Hepatic stellate cell (primary cell): ENCODE measurements around the gene APPL2.
"Not testable (repeated sequence)": the region's sequence is repeated elsewhere in the genome, so short reads cannot be mapped to it uniquely, and the experiment has no call there.

Experiments used
- DNase-seq: peaks from one replicate; pipeline ENCODE4 v3.0.0; 2011; ENCODE audit warnings: low spot score

Gene APPL2

GRCh38 chr12:105256921-105257320, 20.9 kb upstream of the APPL2 start:
- DNase-seq = peak; percentile 37

- DNase-seq = not testable (repeated sequence)
Observed at GRCh38 chr12:105256431-105256830, 20.5 kb upstream of the APPL2 start.

- DNase-seq = no peak
Observed at GRCh38 chr12:105256011-105256410, 20.0 kb upstream of the APPL2 start.

- peak; percentile 62 for DNase-seq
Observed at GRCh38 chr12:105253866-105254513, 18.0 kb upstream of the APPL2 start.

- DNase-seq = no peak
Observed at GRCh38 chr12:105252901-105253300, 16.9 kb upstream of the APPL2 start.

- not testable (repeated sequence) for DNase-seq
Observed at GRCh38 chr12:105245776-105246427, 9.9 kb upstream of the APPL2 start.

GRCh38 chr12:105245291-105245690, 9.3 kb upstream of the APPL2 start:
- DNase-seq = no peak

- no peak for DNase-seq
Observed at GRCh38 chr12:105240228-105240627, 4.3 kb upstream of the APPL2 start.

GRCh38 chr12:105239304-105239703, 3.3 kb upstream of the APPL2 start:
- DNase-seq = no peak

- no peak for DNase-seq
Observed at GRCh38 chr12:105237666-105238065, 1.7 kb upstream of the APPL2 start.

GRCh38 chr12:105235281-105235731, 668 bp downstream of the APPL2 start:
- DNase-seq = no peak

- DNase-seq = no peak
Observed at GRCh38 chr12:105234197-105234596, 1.8 kb downstream of the APPL2 start.

GRCh38 chr12:105233041-105233905, 2.7 kb downstream of the APPL2 start:
- no peak for DNase-seq

- no peak for DNase-seq
Observed at GRCh38 chr12:105231396-105231795, 4.6 kb downstream of the APPL2 start.

GRCh38 chr12:105229371-105229770, 6.6 kb downstream of the APPL2 start:
- no peak for DNase-seq

GRCh38 chr12:105228966-105229365, 7.0 kb downstream of the APPL2 start:
- no peak for DNase-seq

GRCh38 chr12:105228494-105228893, 7.5 kb downstream of the APPL2 start:
- DNase-seq = no peak

GRCh38 chr12:105227879-105228278, 8.1 kb downstream of the APPL2 start:
- no peak for DNase-seq

GRCh38 chr12:105226219-105226618, 9.8 kb downstream of the APPL2 start:
- DNase-seq = peak; percentile 73

- no peak for DNase-seq
Observed at GRCh38 chr12:105225505-105226015, 10.4 kb downstream of the APPL2 start.

- no peak for DNase-seq
Observed at GRCh38 chr12:105224399-105224798, 11.6 kb downstream of the APPL2 start.

GRCh38 chr12:105223884-105224283, 12.1 kb downstream of the APPL2 start:
- DNase-seq = no peak
